Stimulated activated CD8-positive, alpha-beta memory T cell treated with anti-CD3 and anti-CD28 coated beads, Interleukin-7, amount 100 ng/mL, for 4 hours (primary cell): ENCODE data around the gene TMCC1.
"Not testable (repeated sequence)": the region's sequence is repeated elsewhere in the genome, so short reads cannot be mapped to it uniquely, and the experiment has no call there.

Experiments
- DNase-seq, 2 donors: peaks; one replicate each; pipeline ENCODE4 v3.0.0-alpha.2; 2020; ENCODE audit warnings: low read depth in 2 of 2

The TMCC1 gene

DNA sequence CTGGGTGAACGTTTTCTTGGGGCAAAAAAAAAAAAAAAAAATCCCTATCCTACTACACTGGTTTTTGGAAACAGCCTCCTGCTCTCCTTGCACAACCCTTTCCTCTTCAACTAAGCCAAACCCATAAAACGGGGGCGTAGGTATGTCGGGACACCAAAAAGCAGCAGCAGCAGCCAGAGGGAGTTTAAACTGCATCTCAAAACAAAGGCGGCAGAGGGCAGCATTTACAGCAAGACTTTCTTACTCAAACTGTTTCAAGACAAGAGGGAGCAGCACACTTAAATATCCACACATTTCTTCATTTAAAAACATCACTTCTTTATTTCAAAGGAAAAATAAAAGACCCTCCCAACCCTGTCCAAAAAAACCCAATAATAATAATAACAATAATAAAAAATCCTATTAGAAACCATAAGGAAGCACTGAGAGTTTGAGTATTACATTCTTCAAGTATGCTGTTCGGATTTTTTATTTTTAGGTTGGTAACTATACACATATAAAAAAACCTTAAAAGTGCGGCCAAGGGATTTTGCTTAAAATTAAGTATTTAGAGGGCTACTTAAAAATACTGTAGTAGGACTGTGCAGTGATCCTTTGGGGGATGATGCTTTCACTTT is 243.1 kb downstream of the TMCC1 start:
- DNase-seq = peak; percentile 12 to 36

GRCh38 chr3:129648391-129648790 is 245.1 kb downstream of the TMCC1 start:
- no peak for DNase-seq

DNA sequence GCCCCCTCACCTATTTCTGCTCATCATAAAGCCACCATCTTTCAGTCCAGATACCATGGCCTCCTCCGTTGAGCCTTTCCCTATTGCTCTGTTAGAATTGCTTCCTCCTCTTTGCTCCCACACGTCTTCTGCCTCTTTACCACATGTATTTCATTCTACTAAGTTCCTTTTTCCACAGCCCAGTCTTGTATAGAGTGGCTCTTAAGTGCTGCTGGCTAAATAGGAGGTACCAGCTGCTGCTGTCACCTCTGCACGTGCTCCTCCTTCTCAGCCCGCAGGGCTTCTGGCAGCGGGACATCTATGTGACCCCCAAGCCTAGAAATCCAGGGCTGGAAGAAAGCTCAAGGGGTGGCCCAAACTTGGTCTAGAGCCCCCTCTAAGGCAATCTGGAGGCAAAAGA is 248.2 kb downstream of the TMCC1 start:
- no peak for DNase-seq

GRCh38 chr3:129644836-129645235 is 248.7 kb downstream of the TMCC1 start:
- no peak for DNase-seq

DNA sequence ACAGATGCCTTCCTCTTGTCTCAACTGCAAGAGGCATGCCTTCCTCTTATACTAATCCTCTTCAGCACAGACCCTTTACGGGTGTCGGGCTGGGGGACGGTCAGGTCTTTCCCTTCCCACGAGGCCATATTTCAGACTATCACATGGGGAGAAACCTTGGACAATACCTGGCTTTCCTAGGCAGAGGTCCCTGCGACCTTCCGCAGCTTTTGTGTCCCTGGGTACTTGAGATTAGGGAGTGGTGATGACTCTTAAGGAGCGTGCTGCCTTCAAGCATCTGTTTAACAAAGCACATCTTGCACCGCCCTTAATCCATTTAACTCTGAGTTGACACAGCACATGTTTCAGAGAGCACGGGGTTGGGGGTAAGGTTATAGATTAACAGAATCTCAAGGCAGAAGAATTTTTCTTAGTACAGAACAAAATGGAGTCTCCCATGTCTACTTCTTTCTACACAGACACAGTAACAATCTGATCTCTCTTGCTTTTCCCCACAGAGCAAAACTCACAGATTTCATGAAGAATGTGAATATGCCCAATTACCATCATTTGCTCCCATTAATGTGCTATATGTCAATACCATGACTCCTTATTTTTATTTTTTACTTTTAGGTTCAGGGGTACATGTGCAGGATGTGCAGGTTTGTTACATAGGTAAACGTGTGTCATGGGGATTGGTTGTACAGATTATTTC is 251.8 kb downstream of the TMCC1 start:
- DNase-seq = not testable (repeated sequence)

- DNase-seq = not testable (repeated sequence)
Observed at GRCh38 chr3:129640985-129641384, 252.5 kb downstream of the TMCC1 start.

- no peak for DNase-seq
Observed at GRCh38 chr3:129638481-129638880, 255.0 kb downstream of the TMCC1 start.

- no peak for DNase-seq
Observed at GRCh38 chr3:129636082-129636481, 257.4 kb downstream of the TMCC1 start.

- DNase-seq = no peak
Observed at GRCh38 chr3:129635656-129636055, 257.9 kb downstream of the TMCC1 start.

GRCh38 chr3:129633751-129634481 is 259.6 kb downstream of the TMCC1 start:
- DNase-seq = no peak

- no peak for DNase-seq
Observed at GRCh38 chr3:129632977-129633376, 260.5 kb downstream of the TMCC1 start.

DNA sequence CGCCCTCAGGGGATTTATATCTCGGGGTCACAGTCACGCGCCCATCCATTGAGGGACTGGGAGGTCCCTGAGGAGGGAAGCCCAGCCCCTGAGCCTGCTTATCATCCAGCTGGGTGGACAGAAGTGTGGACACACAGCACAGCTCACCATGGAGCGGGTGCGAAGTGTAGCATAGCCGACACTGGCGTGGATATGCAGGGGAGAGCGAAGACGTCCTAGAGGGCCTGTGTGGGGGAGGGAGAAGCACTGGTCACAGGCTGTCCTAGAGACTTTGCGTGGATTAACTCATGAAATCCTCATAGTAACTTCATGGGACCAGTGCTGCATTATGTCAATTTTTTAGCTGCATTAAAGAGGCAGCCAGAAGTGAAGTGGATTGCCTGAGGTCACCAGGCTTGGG is 261.0 kb downstream of the TMCC1 start:
- DNase-seq = no peak

- DNase-seq = no peak
Observed at GRCh38 chr3:129632056-129632455, 261.5 kb downstream of the TMCC1 start.

DNA sequence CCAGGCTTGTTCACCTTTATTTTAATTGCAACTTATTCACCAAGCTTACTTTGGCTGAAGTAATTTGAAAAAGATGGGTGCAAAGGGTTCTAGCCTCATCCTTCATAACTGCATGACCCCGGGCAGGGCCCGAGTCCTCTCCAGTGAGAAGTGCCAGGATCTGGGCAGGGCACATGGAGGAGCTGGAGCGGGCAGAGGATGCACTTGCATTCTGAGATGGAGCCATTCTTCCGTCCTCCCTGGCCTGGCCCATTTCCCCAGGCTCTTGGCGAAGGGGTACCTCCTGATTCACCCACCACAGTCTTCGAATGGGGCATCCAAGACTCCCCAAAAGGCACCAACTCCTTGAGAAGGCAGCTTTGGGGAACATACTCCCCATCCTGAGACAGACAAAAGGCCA is 264.5 kb downstream of the TMCC1 start:
- no peak for DNase-seq

GRCh38 chr3:129628169-129628522 is 265.4 kb downstream of the TMCC1 start:
- DNase-seq = no peak

DNA sequence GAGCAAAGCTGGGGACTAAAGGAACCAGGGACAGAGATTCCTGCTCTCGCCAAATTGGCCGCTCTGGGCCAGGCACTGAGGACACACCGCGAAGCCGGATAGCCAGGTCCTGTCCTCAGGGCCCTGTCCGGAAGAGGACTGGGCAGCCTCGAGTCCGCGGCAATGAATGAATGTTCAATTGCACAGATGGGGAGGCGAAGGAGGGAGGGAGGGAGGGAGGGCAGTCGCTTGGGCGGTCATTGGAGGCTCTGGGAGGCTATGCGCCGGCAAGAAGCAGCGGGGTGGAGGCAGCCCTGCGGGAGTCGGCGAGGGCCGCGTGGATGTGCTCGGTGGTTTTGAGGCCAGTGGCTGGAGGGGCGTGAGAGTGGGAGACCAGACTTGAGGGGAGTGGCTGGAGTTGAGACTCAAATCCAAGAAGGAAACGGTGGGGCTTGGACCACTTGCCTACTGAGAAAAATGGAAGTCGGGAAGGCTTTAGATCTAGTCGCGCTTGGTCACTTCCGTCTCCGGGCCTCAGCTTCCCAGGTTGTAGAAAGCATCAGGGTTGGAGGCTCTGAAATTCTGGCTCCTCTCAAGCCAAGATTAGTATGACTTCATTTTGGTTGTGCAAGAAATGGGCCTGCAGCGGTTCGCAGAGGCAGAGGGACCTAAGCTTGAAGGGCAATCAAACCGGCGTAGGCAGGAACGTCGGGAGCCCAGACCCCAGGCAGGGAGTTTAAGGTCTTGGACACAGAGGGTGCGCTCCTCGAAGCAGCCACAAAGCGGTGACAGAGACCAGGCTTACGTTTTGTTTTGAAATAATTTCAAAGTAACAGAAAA is 266.0 kb downstream of the TMCC1 start:
- peak; percentile 45 to 53 for DNase-seq

DNA sequence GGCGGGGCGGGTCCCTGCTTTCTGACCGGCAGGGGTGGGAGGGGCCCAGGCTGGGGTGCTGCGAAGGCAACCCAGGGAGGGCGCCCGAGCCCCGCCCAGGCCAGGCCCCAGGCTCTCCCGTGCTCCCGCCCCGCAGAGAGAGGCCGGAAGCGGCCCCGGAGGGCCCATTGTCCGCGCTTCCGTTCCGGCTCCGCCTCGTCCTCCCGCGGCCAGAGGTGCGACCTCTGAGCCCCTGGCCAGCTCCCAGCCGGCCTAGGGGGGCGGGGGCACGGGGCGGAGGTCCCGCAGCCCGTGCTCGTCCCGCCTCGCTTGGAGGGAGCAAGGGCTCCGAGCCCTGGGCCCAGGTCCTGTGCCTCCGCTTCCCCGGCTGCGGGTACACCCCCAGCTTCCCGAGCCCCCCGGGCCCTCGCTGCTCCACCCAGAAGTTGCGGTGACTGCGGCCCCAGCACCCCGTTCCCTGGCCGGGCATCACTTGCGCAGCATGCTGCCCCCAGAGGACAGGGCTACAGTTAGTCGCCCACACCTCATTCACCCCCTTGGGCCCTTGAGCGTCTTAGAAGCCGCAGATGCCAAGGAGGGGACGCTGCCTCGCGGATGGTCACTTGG is 266.7 kb downstream of the TMCC1 start:
- DNase-seq = peak in 1 of 2 donors; percentile 64

DNA sequence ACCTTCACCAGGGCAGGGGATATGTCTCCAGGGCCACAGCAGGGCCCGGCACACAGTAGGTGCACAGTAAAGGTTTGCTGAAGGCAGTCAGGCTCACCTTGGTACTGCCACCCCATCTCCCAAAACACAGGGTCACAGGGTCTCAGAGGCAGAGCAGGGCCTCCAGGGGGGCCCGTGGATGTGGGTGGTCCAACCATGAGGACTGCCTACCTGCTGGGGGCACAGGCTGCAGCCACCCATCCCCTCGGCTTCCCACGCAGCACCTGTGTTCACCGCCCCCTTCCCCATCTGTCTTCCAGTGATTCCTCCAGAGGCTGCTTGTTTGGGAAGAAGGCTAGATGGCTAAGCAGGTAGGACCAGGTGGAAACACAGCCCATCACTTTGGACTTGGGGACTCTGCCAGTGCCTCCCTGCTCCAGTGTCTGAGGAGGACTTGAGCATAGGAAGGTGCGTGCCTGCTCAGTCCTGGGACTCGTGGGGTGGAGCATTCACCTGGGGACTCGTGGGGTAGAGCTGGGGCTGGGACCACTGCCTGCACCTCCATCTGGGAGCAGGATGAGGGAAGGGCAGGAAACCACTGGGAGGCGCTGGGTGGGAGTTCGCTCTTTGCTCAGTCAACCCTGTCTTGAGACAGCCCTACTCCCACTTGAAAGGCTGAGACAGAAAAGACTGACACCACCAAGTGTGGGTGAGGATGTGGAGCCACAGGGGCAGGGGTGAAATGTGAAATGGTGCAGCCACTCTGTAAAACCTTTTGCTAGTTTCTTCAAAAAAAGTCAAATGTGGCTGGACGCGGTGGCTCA is 268.2 kb downstream of the TMCC1 start:
- DNase-seq = no peak

- no peak for DNase-seq
Observed at GRCh38 chr3:129624347-129625071, 269.0 kb downstream of the TMCC1 start.

GRCh38 chr3:129623447-129624118 is 269.9 kb downstream of the TMCC1 start:
- no peak for DNase-seq
